Liver (tissue), 9 donors: ENCODE measurements around the gene JAKMIP2. TPM values are rescaled to one million over a fixed set of nuclear protein-coding genes. Genes with fewer than 3 reads are reported as not detected.

Experiments used
- DNase-seq: peaks from one replicate; pipeline ENCODE4 v3.0.0-alpha.2; 2017; ENCODE audit warnings: low spot score
- H3K27ac ChIP-seq, 2 donors: one replicate each; pipeline ENCODE4 v1.7.0; 2013; ENCODE audit warnings: inconsistent platforms in 2 of 2, low read length in 2 of 2, control low read depth in 1 of 2, low read depth in 1 of 2, mild to moderate bottlenecking in 1 of 2
- H3K27me3 ChIP-seq, 4 donors: one replicate each; pipeline versions ENCODE4 v1.6.1 to v1.7.0; 2013; ENCODE audit warnings: low read length in 3 of 4, inconsistent platforms in 1 of 4, mild to moderate bottlenecking in 1 of 4, moderate library complexity in 1 of 4; ENCODE audit not compliant: control insufficient read depth in 4 of 4, insufficient read depth in 4 of 4
- H3K36me3 ChIP-seq, 4 donors: one replicate each; pipeline versions ENCODE4 v1.6.1 to v1.7.0; 2013; ENCODE audit warnings: low read length in 3 of 4, mild to moderate bottlenecking in 3 of 4, low read depth in 1 of 4, moderate library complexity in 1 of 4; ENCODE audit not compliant: control insufficient read depth in 4 of 4, insufficient read depth in 3 of 4
- H3K4me1 ChIP-seq, 4 donors: one replicate each; pipeline versions ENCODE4 v1.6.1 to v1.7.0; 2013; ENCODE audit warnings: low read length in 3 of 4, mild to moderate bottlenecking in 3 of 4, moderate library complexity in 1 of 4; ENCODE audit not compliant: control insufficient read depth in 4 of 4, insufficient read depth in 4 of 4
- H3K4me3 ChIP-seq, 3 donors: one replicate each; pipeline versions ENCODE4 v1.6.1 to v1.7.0; 2013; ENCODE audit warnings: low read length in 3 of 3, control low read depth in 1 of 3, low read depth in 1 of 3, mild to moderate bottlenecking in 1 of 3
- H3K9ac ChIP-seq, 2 donors: one replicate each; pipeline ENCODE4 v1.7.0; 2013; ENCODE audit warnings: low read length in 2 of 2, mild to moderate bottlenecking in 2 of 2, moderate library complexity in 2 of 2, control low read depth in 1 of 2, low read depth in 1 of 2
- H3K9me3 ChIP-seq, 4 donors: one replicate each; pipeline versions ENCODE4 v1.6.1 to v1.7.0; 2013; ENCODE audit warnings: low read length in 3 of 4; ENCODE audit not compliant: control insufficient read depth in 4 of 4
- EGR1 ChIP-seq, 2 donors: IDR thresholded peaks; 2 replicates each; pipeline ENCODE4 v1.6.1; 2016 to 2018; ENCODE audit warnings: antibody characterized with exemption in 2 of 2, low read depth in 2 of 2
- FOXA1 ChIP-seq: IDR thresholded peaks from 2 replicates; pipeline ENCODE4 v1.6.1; 2016; ENCODE audit warnings: antibody characterized with exemption
- FOXA2 ChIP-seq: IDR thresholded peaks from 2 replicates; pipeline ENCODE4 v1.6.1; 2016; ENCODE audit warnings: antibody characterized with exemption
- GABPA ChIP-seq, 2 donors: IDR thresholded peaks in 1 of 2; conservative IDR thresholded peaks in 1 of 2; 2 replicates each; pipeline ENCODE4 v1.6.1; 2016; ENCODE audit warnings: antibody characterized with exemption in 2 of 2, mild to moderate bottlenecking in 1 of 2, moderate library complexity in 1 of 2
- HNF4A ChIP-seq, 2 donors: conservative IDR thresholded peaks; 2 replicates each; pipeline ENCODE4 v1.6.1; 2016; ENCODE audit warnings: antibody characterized with exemption in 2 of 2, mild to moderate bottlenecking in 2 of 2
- HNF4G ChIP-seq: IDR thresholded peaks from 2 replicates; pipeline ENCODE4 v1.6.1; 2016; ENCODE audit warnings: antibody characterized with exemption
- JUND ChIP-seq, 2 donors: IDR thresholded peaks; 2 replicates each; pipeline ENCODE4 v1.6.1; 2016; ENCODE audit warnings: antibody characterized with exemption in 2 of 2
- NR2F2 ChIP-seq: IDR thresholded peaks from 2 replicates; pipeline ENCODE4 v1.6.1; 2016; ENCODE audit warnings: antibody characterized with exemption
- RAD21 ChIP-seq, 2 donors: IDR thresholded peaks; 2 replicates each; pipeline ENCODE4 v1.6.1; 2016; ENCODE audit warnings: antibody characterized with exemption in 2 of 2, mild to moderate bottlenecking in 2 of 2
- RXRA ChIP-seq, 2 donors: IDR thresholded peaks; 2 replicates each; pipeline ENCODE4 v1.6.1; 2017 to 2018; ENCODE audit warnings: antibody characterized with exemption in 2 of 2, mild to moderate bottlenecking in 1 of 2
- SP1 ChIP-seq: IDR thresholded peaks from 2 replicates; pipeline ENCODE4 v1.6.1; 2018; ENCODE audit warnings: antibody characterized with exemption, mild to moderate bottlenecking
- TAF1 ChIP-seq: conservative IDR thresholded peaks from 2 replicates; pipeline ENCODE4 v1.6.1; 2016; ENCODE audit warnings: antibody characterized with exemption, mild to moderate bottlenecking
- YY1 ChIP-seq: IDR thresholded peaks from 2 replicates; pipeline ENCODE4 v1.6.1; 2016; ENCODE audit warnings: antibody characterized with exemption, mild to moderate bottlenecking
- WGBS: extraction: QIAGEN DNeasy Blood & Tissue Kit; methylation state at CpG from one replicate; pipeline ENCODE4 v1.1.7; 2013; 5-methylcytosine and 5-hydroxymethylcytosine counted together
- polyA plus RNA-seq, 2 donors: library from polyadenylated mRNA; stranded (reverse) in 1 of 2; unstranded in 1 of 2; fragments of 200-250 nt in 1 of 2; fragments of >200 nt in 1 of 2; fragmentation: Nextera tagmentation in 1 of 2; extraction: Ambion mirVana in 1 of 2; gene quantifications; one replicate each; pipeline versions ENCODE4 v1.2.1 to v1.2.3, GENCODE V29; 2013 to 2015
- total RNA-seq, 2 donors: library from RNA; depleted of rRNA; stranded (reverse); fragments of >200 nt; gene quantifications; one replicate each; pipeline ENCODE4 v1.2.3, GENCODE V29; 2014
- TF ChIP-seq, protein P1 (sequence below): IDR thresholded peaks from 2 replicates; pipeline ENCODE4 v1.6.1; 2016; ENCODE audit warnings: antibody characterized with exemption
- TF ChIP-seq, protein P2 (sequence below): IDR thresholded peaks from 2 replicates; pipeline ENCODE4 v1.6.1; 2016; ENCODE audit warnings: antibody characterized with exemption
- TF ChIP-seq, protein P3 (sequence below): IDR thresholded peaks from 2 replicates; pipeline ENCODE4 v1.6.1; 2016; ENCODE audit warnings: antibody characterized with exemption
- TF ChIP-seq, protein P4 (sequence below): fragments of 150-350 bp; IDR thresholded peaks from 2 replicates; pipeline ENCODE4 v1.5.1; 2017; ENCODE audit warnings: improper control_type of control experiment, low read depth, low read length; ENCODE audit not compliant: missing input control
- TF ChIP-seq, protein P5 (sequence below): IDR thresholded peaks from 2 replicates; pipeline ENCODE4 v1.6.1; 2016; ENCODE audit warnings: antibody characterized with exemption, mild to moderate bottlenecking
- donor health status: healthy.
- donor health status: healthy.
- donor health status: healthy.
- donor health status: healthy.
- donor health status: healthy.

Gene JAKMIP2
- total and polyA plus RNA-seq, 4 donors, result 0.06 to 0.38 (median 0.24) TPM

DNA sequence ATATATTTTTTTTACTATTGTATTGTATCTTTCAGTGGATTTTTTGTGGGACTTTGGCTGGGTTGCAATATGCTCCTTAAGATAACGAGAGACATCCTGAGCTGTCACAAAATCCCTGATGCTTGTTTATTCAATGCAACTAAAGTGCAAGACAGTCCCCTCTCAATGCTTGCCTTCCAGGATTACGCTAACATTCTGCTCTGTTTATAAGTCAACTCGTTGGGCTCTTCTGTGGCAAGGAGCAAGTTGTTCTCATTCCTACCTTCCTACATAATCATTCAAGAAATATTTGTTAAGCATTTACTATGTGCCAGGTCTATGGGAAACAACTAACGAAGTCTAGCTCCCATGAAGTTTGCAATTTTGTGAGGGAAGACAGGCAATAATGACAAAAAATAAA lies 40.4 kb downstream of the JAKMIP2 start:
- H3K9ac ChIP-seq, result no peak overlapping the region
- TF ChIP-seq YY1, result no peak
- no peak for TF ChIP-seq JUND (IDR thresholded peaks at IDR 0.05)
- no peak for TF ChIP-seq GABPA (IDR thresholded peaks at IDR 0.05 in 1 of 2, conservative IDR thresholded peaks at IDR 0.05 in 1 of 2)
- H3K9me3 ChIP-seq, result no peaks in the 10 kb centered on the region
- WGBS, result 75% methylated on average over 4 of the region's 4 CpGs
- H3K36me3 ChIP-seq, result no peaks in the 10 kb centered on the region
- no peaks in the 10 kb centered on the region for H3K27me3 ChIP-seq
- H3K27ac ChIP-seq, result no peak overlapping the region
- H3K4me1 ChIP-seq, result peaks cover 0 to 4% (median 0%) of the 10 kb centered on the region in 4 donors
- no peak for DNase-seq
- H3K4me3 ChIP-seq, result no peak overlapping the region

DNA sequence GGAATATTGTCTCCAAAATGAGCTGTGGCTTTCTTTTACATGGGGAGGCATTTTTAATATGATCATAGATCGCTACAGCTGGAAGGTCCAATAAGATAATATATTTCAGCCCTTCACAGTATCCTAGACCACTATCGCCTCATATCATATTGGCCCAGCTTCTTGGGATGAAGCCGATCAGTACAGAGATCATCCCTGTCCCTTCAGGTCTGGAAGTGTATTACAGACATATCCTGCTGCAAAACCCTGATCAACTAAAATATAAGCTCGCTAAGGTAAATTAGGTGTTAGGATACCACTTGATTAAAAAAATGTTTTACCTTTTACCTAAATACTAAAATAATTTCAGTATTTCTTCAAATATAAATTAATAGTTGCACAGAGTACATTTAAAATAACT lies 41.7 kb downstream of the JAKMIP2 start:
- Histone ChIP-seq H3K4me1 (peaks cover 0 to 4% (median 1%) of the 10 kb centered on the region in 4 donors), H3K4me3 (no peak overlapping the region), H3K27ac (no peak overlapping the region), H3K9ac (no peak overlapping the region), H3K36me3 (no peaks in the 10 kb centered on the region), H3K27me3 (no peaks in the 10 kb centered on the region), H3K9me3 (no peaks in the 10 kb centered on the region)
- DNase-seq, result no peak
- no peak for TF ChIP-seq SP1
- no peak for TF ChIP-seq GABPA (IDR thresholded peaks at IDR 0.05 in 1 of 2, conservative IDR thresholded peaks at IDR 0.05 in 1 of 2)
- TF ChIP-seq, protein P1, sequence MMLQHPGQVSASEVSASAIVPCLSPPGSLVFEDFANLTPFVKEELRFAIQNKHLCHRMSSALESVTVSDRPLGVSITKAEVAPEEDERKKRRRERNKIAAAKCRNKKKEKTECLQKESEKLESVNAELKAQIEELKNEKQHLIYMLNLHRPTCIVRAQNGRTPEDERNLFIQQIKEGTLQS, result no peak
- no peak for TF ChIP-seq RAD21 (IDR thresholded peaks at IDR 0.05)
- no peak for TF ChIP-seq RXRA (IDR thresholded peaks at IDR 0.05)
- TF ChIP-seq, protein P2, sequence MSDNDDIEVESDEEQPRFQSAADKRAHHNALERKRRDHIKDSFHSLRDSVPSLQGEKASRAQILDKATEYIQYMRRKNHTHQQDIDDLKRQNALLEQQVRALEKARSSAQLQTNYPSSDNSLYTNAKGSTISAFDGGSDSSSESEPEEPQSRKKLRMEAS, result no peak
- TF ChIP-seq, protein P3, sequence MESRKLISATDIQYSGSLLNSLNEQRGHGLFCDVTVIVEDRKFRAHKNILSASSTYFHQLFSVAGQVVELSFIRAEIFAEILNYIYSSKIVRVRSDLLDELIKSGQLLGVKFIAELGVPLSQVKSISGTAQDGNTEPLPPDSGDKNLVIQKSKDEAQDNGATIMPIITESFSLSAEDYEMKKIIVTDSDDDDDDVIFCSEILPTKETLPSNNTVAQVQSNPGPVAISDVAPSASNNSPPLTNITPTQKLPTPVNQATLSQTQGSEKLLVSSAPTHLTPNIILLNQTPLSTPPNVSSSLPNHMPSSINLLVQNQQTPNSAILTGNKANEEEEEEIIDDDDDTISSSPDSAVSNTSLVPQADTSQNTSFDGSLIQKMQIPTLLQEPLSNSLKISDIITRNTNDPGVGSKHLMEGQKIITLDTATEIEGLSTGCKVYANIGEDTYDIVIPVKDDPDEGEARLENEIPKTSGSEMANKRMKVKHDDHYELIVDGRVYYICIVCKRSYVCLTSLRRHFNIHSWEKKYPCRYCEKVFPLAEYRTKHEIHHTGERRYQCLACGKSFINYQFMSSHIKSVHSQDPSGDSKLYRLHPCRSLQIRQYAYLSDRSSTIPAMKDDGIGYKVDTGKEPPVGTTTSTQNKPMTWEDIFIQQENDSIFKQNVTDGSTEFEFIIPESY, result no peak
- TF ChIP-seq TAF1, result no peak
- no peak for TF ChIP-seq JUND (IDR thresholded peaks at IDR 0.05)
- TF ChIP-seq HNF4G, result no peak
- no peak for TF ChIP-seq EGR1 (IDR thresholded peaks at IDR 0.05; ENCODE audit: low read depth in 2 of 2)
- TF ChIP-seq, protein P4, sequence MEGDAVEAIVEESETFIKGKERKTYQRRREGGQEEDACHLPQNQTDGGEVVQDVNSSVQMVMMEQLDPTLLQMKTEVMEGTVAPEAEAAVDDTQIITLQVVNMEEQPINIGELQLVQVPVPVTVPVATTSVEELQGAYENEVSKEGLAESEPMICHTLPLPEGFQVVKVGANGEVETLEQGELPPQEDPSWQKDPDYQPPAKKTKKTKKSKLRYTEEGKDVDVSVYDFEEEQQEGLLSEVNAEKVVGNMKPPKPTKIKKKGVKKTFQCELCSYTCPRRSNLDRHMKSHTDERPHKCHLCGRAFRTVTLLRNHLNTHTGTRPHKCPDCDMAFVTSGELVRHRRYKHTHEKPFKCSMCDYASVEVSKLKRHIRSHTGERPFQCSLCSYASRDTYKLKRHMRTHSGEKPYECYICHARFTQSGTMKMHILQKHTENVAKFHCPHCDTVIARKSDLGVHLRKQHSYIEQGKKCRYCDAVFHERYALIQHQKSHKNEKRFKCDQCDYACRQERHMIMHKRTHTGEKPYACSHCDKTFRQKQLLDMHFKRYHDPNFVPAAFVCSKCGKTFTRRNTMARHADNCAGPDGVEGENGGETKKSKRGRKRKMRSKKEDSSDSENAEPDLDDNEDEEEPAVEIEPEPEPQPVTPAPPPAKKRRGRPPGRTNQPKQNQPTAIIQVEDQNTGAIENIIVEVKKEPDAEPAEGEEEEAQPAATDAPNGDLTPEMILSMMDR, result no peak
- TF ChIP-seq, protein P5, sequence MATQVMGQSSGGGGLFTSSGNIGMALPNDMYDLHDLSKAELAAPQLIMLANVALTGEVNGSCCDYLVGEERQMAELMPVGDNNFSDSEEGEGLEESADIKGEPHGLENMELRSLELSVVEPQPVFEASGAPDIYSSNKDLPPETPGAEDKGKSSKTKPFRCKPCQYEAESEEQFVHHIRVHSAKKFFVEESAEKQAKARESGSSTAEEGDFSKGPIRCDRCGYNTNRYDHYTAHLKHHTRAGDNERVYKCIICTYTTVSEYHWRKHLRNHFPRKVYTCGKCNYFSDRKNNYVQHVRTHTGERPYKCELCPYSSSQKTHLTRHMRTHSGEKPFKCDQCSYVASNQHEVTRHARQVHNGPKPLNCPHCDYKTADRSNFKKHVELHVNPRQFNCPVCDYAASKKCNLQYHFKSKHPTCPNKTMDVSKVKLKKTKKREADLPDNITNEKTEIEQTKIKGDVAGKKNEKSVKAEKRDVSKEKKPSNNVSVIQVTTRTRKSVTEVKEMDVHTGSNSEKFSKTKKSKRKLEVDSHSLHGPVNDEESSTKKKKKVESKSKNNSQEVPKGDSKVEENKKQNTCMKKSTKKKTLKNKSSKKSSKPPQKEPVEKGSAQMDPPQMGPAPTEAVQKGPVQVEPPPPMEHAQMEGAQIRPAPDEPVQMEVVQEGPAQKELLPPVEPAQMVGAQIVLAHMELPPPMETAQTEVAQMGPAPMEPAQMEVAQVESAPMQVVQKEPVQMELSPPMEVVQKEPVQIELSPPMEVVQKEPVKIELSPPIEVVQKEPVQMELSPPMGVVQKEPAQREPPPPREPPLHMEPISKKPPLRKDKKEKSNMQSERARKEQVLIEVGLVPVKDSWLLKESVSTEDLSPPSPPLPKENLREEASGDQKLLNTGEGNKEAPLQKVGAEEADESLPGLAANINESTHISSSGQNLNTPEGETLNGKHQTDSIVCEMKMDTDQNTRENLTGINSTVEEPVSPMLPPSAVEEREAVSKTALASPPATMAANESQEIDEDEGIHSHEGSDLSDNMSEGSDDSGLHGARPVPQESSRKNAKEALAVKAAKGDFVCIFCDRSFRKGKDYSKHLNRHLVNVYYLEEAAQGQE, result no peak
- no peak for TF ChIP-seq FOXA1
- no peak for TF ChIP-seq FOXA2
- TF ChIP-seq YY1, result no peak
- no peak for TF ChIP-seq NR2F2
- TF ChIP-seq HNF4A (conservative IDR thresholded peaks at IDR 0.05), result no peak
- WGBS, result 97% methylated on average over 4 of the region's 4 CpGs
